Naive thymus-derived CD4-positive, alpha-beta T cell (primary cell): ENCODE results near the gene KERA. TPM values are rescaled to one million over a fixed set of nuclear protein-coding genes. Genes with fewer than 3 reads are reported as not detected.

Source experiments
- ATAC-seq: fragments of 150-1000 bp; cut with Tn5 transposase; 2 replicates; pipeline ENCODE4 v1.10.0; 2021; ENCODE audit warnings: mild to moderate bottlenecking, moderate library complexity
- CTCF ChIA-PET: fragments of 350-600 bp; sonication (Branson Sonifier 250); formaldehyde crosslinking; loops from one replicate; lab custom pipeline; 2021; ENCODE audit warnings: antibody characterized with exemption; lab: Charles Lee
- POLR2A ChIA-PET: fragments of 350-600 bp; sonication (Branson Sonifier 250); formaldehyde crosslinking; loops from one replicate; lab custom pipeline; 2021; ENCODE audit warnings: antibody characterized with exemption, inconsistent platforms; lab: Charles Lee
- DNase-seq, 9 donors: peaks; one replicate each; pipeline versions ENCODE4 v3.0.0 to v3.0.0-alpha.2; 2020 to 2022; ENCODE audit warnings: mixed read lengths in 1 of 9
- H3K27ac ChIP-seq: one replicate; pipeline ENCODE4 v1.7.0; 2013; ENCODE audit warnings: mild to moderate bottlenecking, low read depth, low read length, moderate library complexity
- H3K27me3 ChIP-seq, 2 donors: one replicate each; pipeline ENCODE4 v1.7.0; 2013; ENCODE audit warnings: low read length in 2 of 2, mild to moderate bottlenecking in 2 of 2, moderate library complexity in 2 of 2; ENCODE audit not compliant: control insufficient read depth in 2 of 2, insufficient read depth in 2 of 2
- H3K36me3 ChIP-seq, 3 experiments: 1 replicate in 2 of 3; 2 replicates in 1 of 3; pipeline ENCODE4 v1.7.0; 2013; ENCODE audit warnings: low read length in 3 of 3, mild to moderate bottlenecking in 3 of 3, moderate library complexity in 1 of 3; ENCODE audit not compliant: insufficient read depth in 3 of 3, control insufficient read depth in 2 of 3
- H3K4me1 ChIP-seq, 2 donors: one replicate each; pipeline ENCODE4 v1.7.0; 2013; ENCODE audit warnings: low read length in 2 of 2, mild to moderate bottlenecking in 2 of 2, moderate library complexity in 1 of 2; ENCODE audit not compliant: control insufficient read depth in 2 of 2, insufficient read depth in 2 of 2
- H3K4me3 ChIP-seq: 2 replicates; pipeline ENCODE4 v1.7.0; 2013; ENCODE audit warnings: mild to moderate bottlenecking, low read length
- H3K9me3 ChIP-seq, 3 experiments: 1 replicate in 2 of 3; 2 replicates in 1 of 3; pipeline ENCODE4 v1.7.0; 2013; ENCODE audit warnings: low read length in 3 of 3; ENCODE audit not compliant: control insufficient read depth in 2 of 3
- H3K27ac Mint-ChIP-seq, 9 donors: one replicate each; pipeline ENCODE4 v1.8.0; 2020 to 2022; ENCODE audit warnings: mixed read lengths in 9 of 9, mild to moderate bottlenecking in 8 of 9, moderate library complexity in 5 of 9, inconsistent platforms in 2 of 9
- H3K27me3 Mint-ChIP-seq, 5 donors: one replicate each; pipeline ENCODE4 v1.8.0; 2021 to 2022; ENCODE audit warnings: mixed read lengths in 5 of 5, mild to moderate bottlenecking in 1 of 5
- H3K36me3 Mint-ChIP-seq, 5 donors: one replicate each; pipeline ENCODE4 v1.8.0; 2020 to 2022; ENCODE audit warnings: mixed read lengths in 5 of 5, mild to moderate bottlenecking in 3 of 5, inconsistent platforms in 1 of 5
- H3K4me1 Mint-ChIP-seq, 7 donors: one replicate each; pipeline ENCODE4 v1.8.0; 2020 to 2022; ENCODE audit warnings: mixed read lengths in 7 of 7, mild to moderate bottlenecking in 3 of 7, inconsistent platforms in 1 of 7
- H3K4me3 Mint-ChIP-seq, 10 donors: one replicate each; pipeline ENCODE4 v1.8.0; 2020 to 2022; ENCODE audit warnings: mild to moderate bottlenecking in 10 of 10, mixed read lengths in 10 of 10, moderate library complexity in 6 of 10, inconsistent platforms in 2 of 10
- H3K9me3 Mint-ChIP-seq, 11 donors: one replicate each; pipeline ENCODE4 v1.8.0; 2020 to 2022; ENCODE audit warnings: mixed read lengths in 11 of 11, mild to moderate bottlenecking in 4 of 11, inconsistent platforms in 1 of 11, moderate library complexity in 1 of 11
- intact Hi-C, 2 donors: fragments of 100-400 bp; cut with micrococcal nuclease; formaldehyde crosslinking; loops; one replicate each; pipeline ENCODE4 v1.15.1; 2023
- polyA plus RNA-seq, 2 donors: library from polyadenylated mRNA; unstranded; fragments of 300-500 nt; fragmentation: Illumina TruSeq; gene quantifications; one replicate each; pipeline ENCODE4 v1.2.3, GENCODE V29; 2021
- total RNA-seq, 6 experiments: library from RNA in 5 of 6; stranded (reverse) in 5 of 6; gene quantifications; 1 replicate in 5 of 6; 2 replicates in 1 of 6; pipeline ENCODE4 v1.2.3 and lab custom pipeline; 2021 to 2026

Gene KERA
- total and polyA plus RNA-seq, 7 experiments from 2014 or later, result not detected

- Histone ChIP-seq H3K4me1 (no peaks in the 10 kb centered on the region), H3K9me3 (no peaks in the 10 kb centered on the region), H3K27me3 (no peaks in the 10 kb centered on the region), H3K36me3 (no peaks in the 10 kb centered on the region), H3K27ac (no peak overlapping the region), H3K4me3 (no peak overlapping the region)
- DNase-seq (no peak), ATAC-seq (no peak)
- Mint-ChIP-seq H3K36me3 (no peaks in the 10 kb centered on the region), H3K4me3 (no peak overlapping the region), H3K4me1 (no peaks in the 10 kb centered on the region), H3K27me3 (peaks cover 0 to 25% (median 2%) of the 10 kb centered on the region in 5 donors), H3K27ac (no peak overlapping the region), H3K9me3 (no peaks in the 10 kb centered on the region)
- CTCF ChIA-PET, result no interaction called here
- intact Hi-C loops, result no loop called here
- POLR2A ChIA-PET, result no interaction called here
These were observed 17.0 kb upstream of the KERA start for GRCh38 chr12:91074851-91075250.

GRCh38 chr12:91074154-91074709 lies 16.4 kb upstream of the KERA start:
- CTCF ChIA-PET, result no interaction called here
- POLR2A ChIA-PET, result no interaction called here
- Mint-ChIP-seq H3K4me1 (no peaks in the 10 kb centered on the region), H3K4me3 (no peak overlapping the region), H3K27ac (no peak overlapping the region), H3K9me3 (no peaks in the 10 kb centered on the region), H3K36me3 (no peaks in the 10 kb centered on the region), H3K27me3 (peaks cover 0 to 27% (median 2%) of the 10 kb centered on the region in 5 donors)
- ATAC-seq, result no peak
- H3K36me3 ChIP-seq, result no peaks in the 10 kb centered on the region
- H3K27me3 ChIP-seq, result no peaks in the 10 kb centered on the region
- no peaks in the 10 kb centered on the region for H3K4me1 ChIP-seq
- DNase-seq, result no peak
- H3K27ac ChIP-seq, result no peak overlapping the region
- no peaks in the 10 kb centered on the region for H3K9me3 ChIP-seq
- intact Hi-C loops, result no loop called here
- H3K4me3 ChIP-seq, result no peak overlapping the region

- intact Hi-C loops, result no loop called here
- Histone ChIP-seq H3K27ac (no peak overlapping the region), H3K4me1 (no peaks in the 10 kb centered on the region), H3K4me3 (no peak overlapping the region), H3K9me3 (no peaks in the 10 kb centered on the region), H3K36me3 (no peaks in the 10 kb centered on the region), H3K27me3 (no peaks in the 10 kb centered on the region)
- peaks cover 0 to 24% (median 8%) of the 10 kb centered on the region in 5 donors for H3K27me3 Mint-ChIP-seq
- no peak overlapping the region for H3K27ac Mint-ChIP-seq
- no peaks in the 10 kb centered on the region for H3K4me1 Mint-ChIP-seq
- no peaks in the 10 kb centered on the region for H3K36me3 Mint-ChIP-seq
- ATAC-seq, result no peak
- POLR2A ChIA-PET, result no interaction called here
- CTCF ChIA-PET, result no interaction called here
- H3K9me3 Mint-ChIP-seq, result peaks cover 0 to 1% (median 0%) of the 10 kb centered on the region in 11 donors
- no peak overlapping the region for H3K4me3 Mint-ChIP-seq
- no peak for DNase-seq
These were observed 15.6 kb upstream of the KERA start for GRCh38 chr12:91073426-91073825.

DNA sequence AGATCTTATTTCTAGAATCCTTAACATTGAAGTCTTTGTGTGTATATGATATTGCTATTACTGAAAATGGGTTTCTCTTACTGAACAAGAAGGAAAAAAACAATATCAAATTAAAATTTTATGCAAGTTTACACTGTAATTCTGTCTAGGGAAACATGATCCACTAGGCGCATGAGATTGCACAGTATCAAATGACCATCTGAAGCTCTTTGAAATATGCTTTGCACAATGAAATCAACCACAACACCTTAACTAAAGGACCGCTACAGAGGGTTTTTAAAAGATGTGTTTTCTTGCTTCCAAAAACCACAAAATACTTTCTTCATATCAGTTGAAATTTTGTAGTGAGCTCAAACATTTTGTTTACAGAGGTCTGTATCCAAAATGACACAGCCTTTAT lies 15.1 kb upstream of the KERA start:
- H3K4me3 ChIP-seq, result no peak overlapping the region
- H3K4me1 Mint-ChIP-seq, result no peaks in the 10 kb centered on the region
- DNase-seq, result no peak
- peaks cover 0 to 1% (median 0%) of the 10 kb centered on the region in 11 donors for H3K9me3 Mint-ChIP-seq
- no peak for ATAC-seq
- no peaks in the 10 kb centered on the region for H3K27me3 ChIP-seq
- H3K9me3 ChIP-seq, result no peaks in the 10 kb centered on the region
- intact Hi-C loops, result no loop called here
- CTCF ChIA-PET, result no interaction called here
- POLR2A ChIA-PET, result no interaction called here
- no peaks in the 10 kb centered on the region for H3K36me3 Mint-ChIP-seq
- no peak overlapping the region for H3K27ac ChIP-seq
- H3K27ac Mint-ChIP-seq, result no peak overlapping the region
- no peaks in the 10 kb centered on the region for H3K36me3 ChIP-seq
- no peaks in the 10 kb centered on the region for H3K4me1 ChIP-seq
- peaks cover 0 to 24% (median 5%) of the 10 kb centered on the region in 5 donors for H3K27me3 Mint-ChIP-seq
- no peak overlapping the region for H3K4me3 Mint-ChIP-seq

DNA sequence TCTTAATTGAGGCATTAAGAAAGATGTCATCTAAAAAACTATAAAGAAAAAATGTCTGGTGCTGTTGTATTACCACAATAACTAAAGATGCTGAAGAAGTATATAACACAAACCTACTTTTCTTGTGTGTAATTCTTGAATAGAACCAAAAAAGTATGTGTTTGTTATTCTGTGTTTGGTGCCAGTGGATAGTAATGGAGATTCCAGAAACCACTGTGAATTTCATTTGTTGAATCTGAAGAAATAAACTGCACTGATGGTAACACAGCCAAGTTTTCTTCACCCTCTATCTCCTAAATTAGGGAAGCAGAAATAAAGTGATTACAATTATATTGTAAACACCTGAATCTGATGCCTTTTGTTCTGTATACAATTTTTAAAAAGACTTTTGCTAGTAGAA lies 13.1 kb upstream of the KERA start:
- no peaks in the 10 kb centered on the region for H3K27me3 ChIP-seq
- H3K4me1 ChIP-seq, result no peaks in the 10 kb centered on the region
- no peaks in the 10 kb centered on the region for H3K36me3 ChIP-seq
- DNase-seq (no peak), ATAC-seq (no peak)
- H3K9me3 ChIP-seq, result no peaks in the 10 kb centered on the region
- intact Hi-C loops, result no loop called here
- H3K27ac ChIP-seq, result no peak overlapping the region
- Mint-ChIP-seq H3K4me3 (no peak overlapping the region), H3K4me1 (no peaks in the 10 kb centered on the region), H3K9me3 (peaks cover 0 to 1% (median 0%) of the 10 kb centered on the region in 11 donors), H3K27me3 (peaks cover 0 to 24% (median 12%) of the 10 kb centered on the region in 5 donors), H3K27ac (no peak overlapping the region), H3K36me3 (no peaks in the 10 kb centered on the region)
- no peak overlapping the region for H3K4me3 ChIP-seq
- CTCF ChIA-PET, result no interaction called here
- POLR2A ChIA-PET, result no interaction called here

DNA sequence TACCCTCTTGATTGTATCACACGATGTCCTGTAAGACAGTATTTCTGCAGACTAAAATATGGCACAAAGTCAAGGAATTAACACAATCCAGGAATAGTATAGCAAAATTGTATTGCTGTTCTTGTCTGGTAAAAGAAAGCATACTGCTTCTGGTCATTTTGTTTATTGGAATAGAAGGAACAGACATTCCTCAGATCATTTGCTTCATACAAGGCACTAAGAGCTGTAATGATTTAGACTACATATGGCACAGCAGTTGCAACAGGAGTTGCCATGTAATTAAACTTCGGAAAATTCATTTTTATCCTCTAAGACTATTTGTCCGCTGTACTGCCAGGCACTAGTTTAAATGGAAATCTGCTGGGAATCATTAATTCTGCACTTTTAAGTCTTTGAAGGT lies 7.6 kb upstream of the KERA start:
- H3K4me3 Mint-ChIP-seq, result no peak overlapping the region
- DNase-seq, result no peak
- Histone ChIP-seq H3K4me3 (no peak overlapping the region), H3K27me3 (no peaks in the 10 kb centered on the region), H3K9me3 (no peaks in the 10 kb centered on the region), H3K36me3 (no peaks in the 10 kb centered on the region), H3K27ac (no peak overlapping the region), H3K4me1 (no peaks in the 10 kb centered on the region)
- H3K9me3 Mint-ChIP-seq, result peaks cover 0 to 1% (median 0%) of the 10 kb centered on the region in 11 donors
- intact Hi-C loops, result no loop called here
- no peaks in the 10 kb centered on the region for H3K4me1 Mint-ChIP-seq
- ChIA-PET CTCF (no interaction called here), POLR2A (no interaction called here)
- no peak for ATAC-seq
- H3K36me3 Mint-ChIP-seq, result no peaks in the 10 kb centered on the region
- H3K27me3 Mint-ChIP-seq, result peaks cover 0 to 25% (median 10%) of the 10 kb centered on the region in 5 donors
- no peak overlapping the region for H3K27ac Mint-ChIP-seq

DNA sequence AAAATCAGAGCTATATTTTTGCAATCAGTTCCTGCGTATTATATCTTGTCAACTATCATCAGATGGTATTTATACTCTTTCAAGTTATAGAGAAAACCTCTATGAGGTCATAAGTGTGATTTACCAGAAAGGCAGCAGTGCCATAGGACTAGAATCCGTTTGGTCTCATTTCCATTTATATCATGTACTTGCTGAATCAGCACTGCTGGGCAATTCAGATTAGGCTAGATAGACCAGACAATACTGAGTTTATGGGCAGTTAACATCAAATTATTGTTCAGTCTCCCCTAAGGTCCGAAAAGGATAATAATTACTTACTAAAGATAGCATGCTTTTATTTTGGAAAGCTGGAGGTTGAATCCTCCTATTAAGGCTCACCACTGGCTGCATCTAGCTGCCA lies 6.8 kb upstream of the KERA start:
- no peak overlapping the region for H3K4me3 Mint-ChIP-seq
- DNase-seq (no peak), ATAC-seq (no peak)
- ChIA-PET CTCF (no interaction called here), POLR2A (no interaction called here)
- Histone ChIP-seq H3K4me3 (no peak overlapping the region), H3K4me1 (no peaks in the 10 kb centered on the region), H3K9me3 (no peaks in the 10 kb centered on the region), H3K27me3 (no peaks in the 10 kb centered on the region), H3K36me3 (no peaks in the 10 kb centered on the region), H3K27ac (no peak overlapping the region)
- H3K9me3 Mint-ChIP-seq, result peaks cover 0 to 1% (median 0%) of the 10 kb centered on the region in 11 donors
- no peaks in the 10 kb centered on the region for H3K36me3 Mint-ChIP-seq
- no peaks in the 10 kb centered on the region for H3K4me1 Mint-ChIP-seq
- peaks cover 0 to 25% (median 10%) of the 10 kb centered on the region in 5 donors for H3K27me3 Mint-ChIP-seq
- H3K27ac Mint-ChIP-seq, result no peak overlapping the region
- intact Hi-C loops, result no loop called here
